Activated naive CD8-positive, alpha-beta T cell treated with anti-CD3 and anti-CD28 coated beads for 36 hours (primary cell): Measurements from ENCODE around the gene FAM200A. TPM values are rescaled to one million over a fixed set of nuclear protein-coding genes. Genes with fewer than 3 reads are reported as not detected.
"Not testable (repeated sequence)": the region's sequence is repeated elsewhere in the genome, so short reads cannot be mapped to it uniquely, and the experiment has no call there.

ENCODE experiments used
- DNase-seq: peaks from one replicate; pipeline ENCODE4 v3.0.0; 2021
- H3K27ac Mint-ChIP-seq: one replicate; pipeline ENCODE4 v1.8.0; 2022; ENCODE audit warnings: mild to moderate bottlenecking, moderate library complexity, mixed read lengths
- H3K27me3 Mint-ChIP-seq: one replicate; pipeline ENCODE4 v1.8.0; 2022; ENCODE audit warnings: mild to moderate bottlenecking, mixed read lengths
- H3K36me3 Mint-ChIP-seq: one replicate; pipeline ENCODE4 v1.8.0; 2021; ENCODE audit warnings: mild to moderate bottlenecking, mixed read lengths
- H3K4me1 Mint-ChIP-seq: one replicate; pipeline ENCODE4 v1.8.0; 2021; ENCODE audit warnings: mixed read lengths
- H3K4me3 Mint-ChIP-seq: one replicate; pipeline ENCODE4 v1.8.0; 2022; ENCODE audit warnings: mild to moderate bottlenecking, moderate library complexity, mixed read lengths
- H3K9me3 Mint-ChIP-seq: one replicate; pipeline ENCODE4 v1.8.0; 2022; ENCODE audit warnings: mixed read lengths
- total RNA-seq, 2 experiments: library from RNA; stranded (reverse); gene quantifications; one replicate each; pipeline ENCODE4 v1.2.3, GENCODE V29; 2021

FAM200A gene
- total RNA-seq, 2 experiments from 2014 or later, result 5.6 to 6.0 TPM

DNA sequence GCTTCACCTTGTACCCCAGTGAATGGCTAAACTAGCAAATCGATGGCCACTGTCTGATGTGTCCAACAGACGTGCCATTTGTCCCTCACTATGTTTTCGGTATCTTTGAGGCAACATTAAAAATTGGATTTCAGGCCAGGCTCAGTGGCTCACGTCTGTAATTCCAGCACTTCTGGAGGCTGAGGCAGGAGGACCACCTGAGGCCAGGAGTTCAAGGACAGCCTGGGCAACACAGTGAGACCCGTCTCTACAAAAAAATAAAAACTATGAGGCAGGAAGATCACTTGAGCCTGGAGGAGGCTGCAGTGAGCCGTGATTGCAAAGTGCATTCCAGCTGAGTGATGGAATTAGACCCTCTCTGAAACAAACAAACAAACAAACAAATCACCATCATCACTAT, 8.0 kb downstream of the FAM200A start:
- Mint-ChIP-seq H3K27ac (no peak overlapping the region), H3K27me3 (no peaks in the 10 kb centered on the region), H3K4me1 (no peaks in the 10 kb centered on the region), H3K4me3 (no peak overlapping the region), H3K9me3 (peaks cover 18% of the 10 kb centered on the region), H3K36me3 (peaks cover 34% of the 10 kb centered on the region)
- no peak for DNase-seq

DNA sequence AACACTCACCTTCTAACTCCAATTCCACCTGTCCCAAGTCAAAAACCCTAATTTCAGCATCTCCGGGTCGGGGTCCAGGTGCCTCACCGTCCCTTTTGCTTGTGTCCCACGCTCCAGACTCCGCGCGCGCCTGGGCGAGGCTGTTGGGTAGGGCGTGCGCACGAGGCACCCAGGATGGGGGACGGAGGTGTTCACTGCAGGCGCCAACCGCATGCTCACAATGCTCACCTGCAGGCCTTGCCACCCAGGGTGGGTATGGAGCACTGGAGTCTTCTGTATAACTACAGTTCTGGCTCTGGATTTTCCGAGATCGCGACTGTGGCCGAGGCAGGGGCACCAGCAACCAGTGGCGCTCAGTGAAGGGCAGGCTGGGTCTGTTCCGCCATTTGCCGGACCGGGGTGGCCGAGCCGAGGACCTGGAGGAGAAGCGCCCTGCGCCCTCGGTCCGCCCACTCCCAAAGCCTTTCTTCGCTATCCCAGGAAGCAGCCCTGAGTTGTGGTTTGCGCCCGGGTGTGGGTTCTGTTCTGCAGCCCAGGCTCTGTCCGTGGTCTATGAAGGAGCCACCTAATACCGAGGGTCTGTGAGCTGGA, 8.7 kb downstream of the FAM200A start:
- H3K27me3 Mint-ChIP-seq, result no peaks in the 10 kb centered on the region
- no peak for DNase-seq
- no peak overlapping the region for H3K4me3 Mint-ChIP-seq
- H3K27ac Mint-ChIP-seq, result no peak overlapping the region
- peaks cover 29% of the 10 kb centered on the region for H3K36me3 Mint-ChIP-seq
- H3K4me1 Mint-ChIP-seq, result no peaks in the 10 kb centered on the region
- peaks cover 18% of the 10 kb centered on the region for H3K9me3 Mint-ChIP-seq

DNA sequence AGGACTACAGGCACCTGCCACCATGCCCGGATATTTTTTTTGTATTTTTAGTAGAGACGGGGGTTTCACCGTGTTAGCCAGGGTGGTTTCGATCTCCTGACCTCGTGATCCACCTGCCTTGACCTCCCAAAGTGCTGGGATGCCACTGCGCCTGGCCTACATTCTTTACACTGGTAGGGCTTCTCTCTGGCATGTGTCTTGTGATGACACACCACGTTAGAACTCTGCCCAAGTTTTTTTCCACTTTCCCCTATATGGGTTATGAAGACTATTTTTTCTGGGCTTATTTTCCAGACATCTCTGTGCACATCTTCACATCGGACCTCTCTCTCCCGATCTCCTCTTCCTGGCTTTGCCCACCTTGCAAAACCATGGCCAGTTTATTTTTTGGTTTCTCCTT, 10.7 kb downstream of the FAM200A start:
- Mint-ChIP-seq H3K4me3 (no peak overlapping the region), H3K4me1 (no peaks in the 10 kb centered on the region), H3K36me3 (peaks cover 15% of the 10 kb centered on the region), H3K27me3 (no peaks in the 10 kb centered on the region), H3K9me3 (peaks cover 23% of the 10 kb centered on the region), H3K27ac (no peak overlapping the region)
- DNase-seq, result no peak

DNA sequence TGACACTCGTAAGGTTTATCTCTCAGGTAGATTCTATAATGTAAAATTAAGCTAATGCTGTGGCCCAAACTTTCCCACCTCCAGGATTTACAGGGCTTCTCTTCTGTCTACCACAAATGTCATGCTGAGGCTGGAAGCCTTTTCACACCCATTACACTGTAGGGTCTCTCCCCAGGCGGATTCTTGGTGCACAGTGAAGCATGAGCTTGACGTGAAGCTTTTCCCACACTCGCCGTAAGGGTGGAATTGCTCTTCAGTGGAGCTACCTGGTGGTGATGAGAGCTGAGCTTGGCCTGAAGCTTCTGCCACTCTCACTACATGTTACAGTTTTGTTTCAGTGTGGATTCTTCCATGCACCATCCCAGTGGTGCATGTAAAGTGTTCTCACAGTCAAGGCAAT, 11.4 kb downstream of the FAM200A start:
- no peak overlapping the region for H3K27ac Mint-ChIP-seq
- peaks cover 23% of the 10 kb centered on the region for H3K9me3 Mint-ChIP-seq
- no peak for DNase-seq
- H3K36me3 Mint-ChIP-seq, result peaks cover 15% of the 10 kb centered on the region
- no peaks in the 10 kb centered on the region for H3K27me3 Mint-ChIP-seq
- no peak overlapping the region for H3K4me3 Mint-ChIP-seq
- H3K4me1 Mint-ChIP-seq, result no peaks in the 10 kb centered on the region

DNA sequence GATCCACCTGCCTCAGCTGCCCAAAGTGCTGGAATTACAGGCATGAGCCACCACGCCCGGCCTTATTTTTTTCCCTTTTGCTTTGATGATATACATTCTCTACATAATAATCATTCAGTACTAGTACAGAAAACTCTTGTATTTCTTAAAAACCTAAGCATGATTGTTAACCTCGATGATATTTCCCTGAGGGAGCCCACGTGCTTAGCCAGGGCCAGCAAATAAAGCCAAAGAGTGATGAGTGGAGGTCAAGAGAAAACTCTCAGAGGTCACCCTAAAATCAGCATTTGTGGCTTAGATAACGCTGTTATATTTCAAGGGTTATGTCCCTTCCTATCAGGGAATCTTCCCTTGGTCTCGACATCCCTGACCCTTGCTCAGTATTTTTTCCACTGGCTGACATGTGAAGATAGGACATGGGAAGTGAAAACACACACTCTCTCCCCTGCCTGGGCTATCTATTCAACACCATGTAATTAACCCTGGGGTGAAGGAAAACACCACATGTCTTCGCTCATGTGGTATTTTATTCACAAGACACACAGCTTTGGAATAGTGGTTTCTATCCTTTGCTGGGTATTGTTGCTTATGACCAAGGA, 12.6 kb downstream of the FAM200A start:
- no peaks in the 10 kb centered on the region for H3K27me3 Mint-ChIP-seq
- H3K9me3 Mint-ChIP-seq, result peaks cover 25% of the 10 kb centered on the region
- H3K36me3 Mint-ChIP-seq, result peaks cover 16% of the 10 kb centered on the region
- DNase-seq, result no peak
- no peaks in the 10 kb centered on the region for H3K4me1 Mint-ChIP-seq
- no peak overlapping the region for H3K4me3 Mint-ChIP-seq
- H3K27ac Mint-ChIP-seq, result no peak overlapping the region

DNA sequence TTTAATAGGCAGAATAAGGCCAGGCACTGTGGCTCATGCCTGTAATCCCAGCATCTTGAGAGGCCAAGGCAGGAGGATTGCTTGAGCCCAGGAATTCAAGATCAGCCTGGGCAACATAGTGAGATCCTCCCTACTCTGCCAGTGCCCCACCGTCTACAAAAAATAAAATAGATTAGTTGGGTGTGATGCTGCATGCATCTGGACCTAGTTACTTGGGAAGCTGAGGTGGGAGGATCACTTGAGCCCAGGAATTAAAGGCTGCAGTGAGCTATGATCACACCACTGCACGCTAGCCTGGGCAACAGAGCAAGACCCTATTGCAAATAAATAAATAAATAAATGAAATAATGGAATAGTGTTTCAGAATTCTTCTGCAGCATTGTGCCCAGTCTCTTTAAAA, 16.2 kb downstream of the FAM200A start:
- Mint-ChIP-seq H3K36me3 (peaks cover 43% of the 10 kb centered on the region), H3K27me3 (no peaks in the 10 kb centered on the region), H3K9me3 (peaks cover 48% of the 10 kb centered on the region), H3K27ac (no peak overlapping the region), H3K4me3 (no peak overlapping the region), H3K4me1 (no peaks in the 10 kb centered on the region)
- no peak for DNase-seq

DNA sequence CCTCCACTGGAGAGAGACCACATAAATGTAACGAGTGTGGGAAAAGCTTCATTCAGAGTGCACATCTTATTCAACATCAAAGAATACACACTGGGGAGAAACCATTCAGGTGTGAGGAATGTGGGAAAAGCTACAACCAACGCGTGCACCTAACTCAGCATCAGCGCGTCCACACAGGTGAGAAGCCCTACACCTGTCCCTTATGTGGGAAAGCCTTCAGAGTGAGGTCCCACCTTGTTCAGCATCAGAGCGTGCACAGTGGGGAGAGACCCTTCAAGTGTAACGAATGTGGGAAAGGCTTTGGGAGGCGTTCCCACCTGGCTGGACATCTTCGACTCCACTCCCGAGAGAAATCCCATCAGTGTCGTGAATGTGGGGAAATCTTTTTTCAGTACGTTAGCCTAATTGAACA, 20.6 kb downstream of the FAM200A start:
- Mint-ChIP-seq H3K27ac (no peak overlapping the region), H3K27me3 (no peaks in the 10 kb centered on the region), H3K4me1 (no peaks in the 10 kb centered on the region), H3K36me3 (peaks cover 73% of the 10 kb centered on the region), H3K4me3 (no peak overlapping the region), H3K9me3 (peaks cover 45% of the 10 kb centered on the region)
- no peak for DNase-seq

DNA sequence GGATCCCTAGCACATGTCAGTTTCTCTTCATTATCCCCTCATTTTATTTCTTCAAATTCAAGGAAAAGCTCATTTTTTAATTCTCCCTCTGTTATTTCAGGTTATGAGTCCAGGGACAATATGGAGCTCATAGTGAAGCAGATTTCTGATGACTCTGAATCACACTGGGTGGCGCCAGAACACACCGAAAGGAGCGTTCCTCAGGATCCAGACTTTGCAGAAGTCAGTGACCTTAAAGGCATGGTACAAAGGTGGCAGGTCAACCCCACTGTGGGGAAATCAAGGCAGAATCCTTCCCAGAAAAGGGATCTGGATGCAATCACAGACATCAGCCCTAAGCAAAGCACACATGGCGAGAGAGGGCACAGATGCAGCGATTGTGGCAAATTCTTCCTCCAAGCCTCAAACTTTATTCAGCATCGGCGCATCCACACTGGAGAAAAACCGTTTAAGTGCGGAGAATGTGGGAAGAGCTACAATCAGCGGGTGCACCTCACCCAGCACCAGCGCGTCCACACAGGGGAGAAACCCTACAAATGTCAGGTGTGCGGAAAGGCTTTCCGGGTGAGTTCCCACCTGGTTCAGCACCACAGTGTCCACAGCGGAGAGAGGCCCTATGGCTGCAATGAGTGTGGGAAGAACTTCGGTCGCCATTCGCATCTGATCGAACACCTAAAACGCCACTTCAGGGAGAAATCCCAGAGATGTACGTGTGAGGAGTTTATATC, 26.0 kb downstream of the FAM200A start:
- Mint-ChIP-seq H3K27me3 (no peaks in the 10 kb centered on the region), H3K4me3 (no peak overlapping the region), H3K9me3 (peaks cover 11% of the 10 kb centered on the region), H3K27ac (no peak overlapping the region), H3K4me1 (no peaks in the 10 kb centered on the region), H3K36me3 (peaks cover 39% of the 10 kb centered on the region)
- DNase-seq, result no peak

DNA sequence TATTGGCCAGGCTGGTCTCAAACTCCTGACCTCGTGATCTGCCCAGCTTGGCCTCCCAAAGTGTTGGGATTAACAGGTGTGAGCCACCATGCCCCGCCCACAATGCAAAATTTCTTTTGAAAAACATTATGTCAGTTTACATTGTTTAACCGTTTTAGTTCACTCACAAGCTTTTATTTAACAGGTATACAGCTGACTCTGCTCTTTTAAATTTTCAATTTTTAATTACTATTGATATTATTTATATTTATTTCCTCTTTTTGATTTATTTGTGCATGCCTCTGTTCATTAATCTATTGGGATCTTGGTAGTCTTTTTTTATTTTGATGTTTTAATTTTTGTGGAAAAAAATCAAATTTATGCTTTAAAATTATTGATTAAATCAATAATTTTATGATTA, 30.5 kb downstream of the FAM200A start:
- no peak overlapping the region for H3K27ac Mint-ChIP-seq
- H3K36me3 Mint-ChIP-seq, result peaks cover 11% of the 10 kb centered on the region
- no peaks in the 10 kb centered on the region for H3K9me3 Mint-ChIP-seq
- H3K4me1 Mint-ChIP-seq, result no peaks in the 10 kb centered on the region
- no peaks in the 10 kb centered on the region for H3K27me3 Mint-ChIP-seq
- no peak overlapping the region for H3K4me3 Mint-ChIP-seq
- DNase-seq, result no peak

DNA sequence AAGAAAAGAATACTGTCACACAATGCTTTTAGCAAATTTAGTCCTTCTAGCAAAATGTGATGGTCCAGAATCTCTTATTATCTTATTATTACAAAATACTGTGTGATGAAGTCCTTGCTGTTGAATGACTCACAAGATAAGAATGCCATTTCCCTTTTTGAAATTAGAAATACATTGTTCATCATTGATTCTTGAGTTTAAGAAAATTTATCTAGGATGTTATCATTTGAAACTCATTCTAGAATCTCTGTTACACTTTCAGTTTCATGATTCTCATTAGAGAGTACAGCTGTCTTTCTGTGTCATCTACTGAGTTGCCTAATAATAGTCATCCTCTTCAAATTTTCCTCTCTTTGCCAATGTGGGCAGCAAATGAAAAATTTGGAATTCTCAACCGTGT, 37.9 kb downstream of the FAM200A start:
- peaks cover 20% of the 10 kb centered on the region for H3K36me3 Mint-ChIP-seq
- H3K9me3 Mint-ChIP-seq, result no peaks in the 10 kb centered on the region
- H3K27ac Mint-ChIP-seq, result peak overlapping the region; percentile 8
- H3K4me3 Mint-ChIP-seq, result no peak overlapping the region
- no peaks in the 10 kb centered on the region for H3K27me3 Mint-ChIP-seq
- no peak for DNase-seq
- peaks cover 8% of the 10 kb centered on the region for H3K4me1 Mint-ChIP-seq

DNA sequence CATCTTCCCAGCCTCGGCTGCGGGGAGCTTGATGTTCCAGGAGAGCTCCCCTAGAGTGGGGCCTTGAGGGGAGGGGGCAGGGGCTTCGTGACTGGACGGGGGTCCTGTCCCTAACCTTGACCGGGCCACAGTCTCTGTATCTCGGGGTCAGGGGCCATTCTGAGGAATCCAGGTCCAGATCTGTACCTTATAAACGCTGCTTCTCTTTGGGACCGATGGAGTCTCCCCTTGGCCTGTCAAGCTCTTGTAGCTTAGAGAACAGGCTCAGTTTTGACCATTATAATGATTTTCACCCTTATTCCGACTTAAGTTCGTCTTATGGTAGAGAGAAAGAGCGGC, 46.6 kb downstream of the FAM200A start:
- peaks cover 17% of the 10 kb centered on the region for H3K36me3 Mint-ChIP-seq
- H3K27me3 Mint-ChIP-seq, result no peaks in the 10 kb centered on the region

DNA sequence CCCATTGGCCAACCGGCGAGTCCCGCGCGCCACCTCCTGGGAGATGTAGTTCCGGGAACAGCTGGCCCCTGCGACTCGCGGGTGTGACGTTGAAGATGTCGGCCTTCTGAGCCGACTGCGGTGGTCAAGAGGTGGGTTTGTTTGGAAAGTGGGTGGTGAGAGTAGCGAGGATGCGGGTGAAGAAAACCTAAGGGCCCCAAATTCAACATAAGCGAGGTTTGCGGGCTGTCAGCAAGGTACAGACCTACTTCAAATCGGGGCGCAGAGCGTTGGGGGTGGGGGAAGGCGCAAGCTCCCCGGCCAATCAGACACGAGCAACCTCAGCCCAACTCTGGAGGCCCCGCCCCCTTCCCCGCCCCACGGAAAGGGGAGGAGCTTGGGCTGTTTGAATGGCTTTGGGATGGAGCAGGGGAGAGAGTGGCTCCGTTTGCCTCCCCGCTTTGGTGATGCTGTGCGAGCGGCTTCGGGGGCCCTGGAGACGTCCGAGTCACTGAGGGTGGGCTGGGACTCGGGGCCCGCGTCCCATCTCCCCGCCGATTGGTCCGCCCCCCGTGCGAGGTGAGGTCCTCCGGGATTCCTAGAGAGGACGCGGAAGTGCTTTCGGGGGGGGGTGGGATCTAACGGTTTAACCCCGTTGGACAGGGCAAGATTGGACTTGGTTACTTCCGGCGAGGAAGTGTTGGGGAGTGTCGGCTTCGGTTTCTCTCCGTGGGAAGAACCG, 47.2 kb downstream of the FAM200A start, which contains the start of gene ZKSCAN5:
TSS of gene ZKSCAN5 (plus strand) at position 60 of the 721 bp plus-strand sequence. CDS start 1,383 bp downstream, outside the sequence.
- Mint-ChIP-seq H3K27ac (peak within 1 kb of the TSS; percentile 92), H3K4me3 (peak within 1 kb of the TSS; percentile 90), H3K9me3 (peaks cover 5% of the 10 kb centered on the region), H3K27me3 (no peaks in the 10 kb centered on the region), H3K36me3 (peaks cover 17% of the 10 kb centered on the region), H3K4me1 (peaks cover 27% of the 10 kb centered on the region)
- peak; percentile 97 for DNase-seq

More for the DNA sequence above, 46.6 kb downstream of the FAM200A start:
- no peak for DNase-seq
- peaks cover 27% of the 10 kb centered on the region for H3K4me1 Mint-ChIP-seq
- H3K4me3 Mint-ChIP-seq, result peak overlapping the region; percentile 90
- peak overlapping the region; percentile 92 for H3K27ac Mint-ChIP-seq
- H3K9me3 Mint-ChIP-seq, result peaks cover 5% of the 10 kb centered on the region

DNA sequence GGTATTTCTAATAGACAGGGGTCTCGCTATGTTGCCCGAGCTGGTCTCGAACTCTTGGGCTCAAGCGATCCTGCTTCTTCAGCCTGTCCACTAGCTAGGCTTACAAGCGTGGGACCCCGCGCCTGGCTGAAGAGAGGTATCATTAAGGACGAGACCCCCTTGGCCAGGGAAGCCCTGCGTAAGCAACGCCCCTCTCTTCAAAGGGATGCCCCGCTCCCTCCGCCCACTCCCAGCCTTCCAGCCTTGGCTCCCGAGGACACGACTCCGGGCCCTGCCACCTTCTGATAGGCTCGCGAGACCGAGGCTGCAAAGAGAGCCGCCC, 47.7 kb downstream of the FAM200A start:
- Mint-ChIP-seq H3K27ac (peak overlapping the region; percentile 92), H3K27me3 (no peaks in the 10 kb centered on the region), H3K4me1 (peaks cover 27% of the 10 kb centered on the region), H3K4me3 (peak overlapping the region; percentile 90), H3K36me3 (peaks cover 17% of the 10 kb centered on the region), H3K9me3 (peaks cover 5% of the 10 kb centered on the region)
- DNase-seq, result no peak

DNA sequence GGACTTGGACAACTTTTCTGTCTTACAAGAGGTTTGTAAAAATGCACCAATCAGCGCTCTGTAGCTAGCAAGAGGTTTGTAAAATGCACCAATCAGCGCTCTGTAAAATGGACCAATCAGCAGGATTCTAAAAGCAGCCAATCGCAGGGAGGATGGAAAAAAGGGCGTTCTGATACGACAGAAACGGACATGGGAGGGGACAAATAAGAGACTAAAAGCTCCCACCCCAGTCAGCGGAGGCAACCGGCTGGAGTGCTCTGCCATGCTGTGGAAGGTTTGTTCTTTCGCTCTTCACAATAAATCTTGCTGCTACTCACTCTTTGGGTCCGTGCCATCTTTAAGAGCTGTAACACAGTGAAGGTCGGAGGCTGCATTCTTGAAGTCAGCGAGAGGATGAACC, 50.7 kb downstream of the FAM200A start:
- H3K27me3 Mint-ChIP-seq, DNase-seq: not testable (repeated sequence)
- peaks cover 27% of the 10 kb centered on the region for H3K36me3 Mint-ChIP-seq

DNA sequence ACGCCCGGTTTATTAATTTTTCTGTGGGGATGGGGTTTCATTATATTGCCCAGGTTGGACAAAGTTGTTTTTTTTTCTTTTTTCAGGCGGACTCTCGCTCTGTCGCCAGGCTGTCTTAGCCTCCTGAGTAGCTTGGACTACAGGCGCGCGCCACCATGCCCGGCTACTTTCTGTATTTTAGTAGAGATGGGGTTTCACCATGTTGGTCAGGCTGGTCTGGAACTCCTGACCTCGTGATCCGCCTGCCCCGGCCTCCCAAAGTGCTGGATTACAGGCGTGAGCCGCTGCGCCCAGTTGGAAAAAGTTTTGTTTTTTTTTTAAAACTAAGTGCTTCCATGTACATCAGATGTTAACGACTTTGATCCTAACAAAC, 51.3 kb downstream of the FAM200A start:
- Mint-ChIP-seq H3K27ac (peak overlapping the region; percentile 95), H3K36me3 (peaks cover 30% of the 10 kb centered on the region), H3K4me3 (peak overlapping the region; percentile 92), H3K4me1 (peaks cover 31% of the 10 kb centered on the region), H3K9me3 (peaks cover 7% of the 10 kb centered on the region), H3K27me3 (no peaks in the 10 kb centered on the region)
- DNase-seq, result no peak

More for the DNA sequence above, 50.7 kb downstream of the FAM200A start:
- Mint-ChIP-seq H3K27ac (peak overlapping the region; percentile 38), H3K4me3 (peak overlapping the region; percentile 92), H3K4me1 (peaks cover 36% of the 10 kb centered on the region)
- not testable (repeated sequence) for H3K9me3 Mint-ChIP-seq
